KMS-11 (cell line): ENCODE results near the gene TICRR.

Source experiments
- H2AFZ ChIP-seq: fragments of 200-600 bp; sonication (generic); 2 replicates; pipeline ENCODE4 v1.6.1; 2016; ENCODE audit warnings: antibody characterized with exemption, mixed run types, low read depth
- H3K27ac ChIP-seq: fragments of 200-600 bp; sonication (generic); 2 replicates; pipeline ENCODE4 v1.6.1; 2016; ENCODE audit warnings: mild to moderate bottlenecking, mixed run types
- H3K27me3 ChIP-seq: fragments of 200-600 bp; sonication (generic); 2 replicates; pipeline ENCODE4 v1.6.1; 2017; ENCODE audit warnings: mild to moderate bottlenecking, low read depth, mixed run types, moderate library complexity; ENCODE audit not compliant: insufficient read depth
- H3K36me3 ChIP-seq: fragments of 200-600 bp; sonication (generic); 2 replicates; pipeline ENCODE4 v1.6.1; 2017; ENCODE audit warnings: mild to moderate bottlenecking, mixed run types; ENCODE audit not compliant: insufficient read depth
- H3K4me1 ChIP-seq: fragments of 200-600 bp; sonication (generic); 2 replicates; pipeline ENCODE4 v1.6.1; 2016; ENCODE audit warnings: mild to moderate bottlenecking, low read depth, mixed run types; ENCODE audit not compliant: poor library complexity, severe bottlenecking
- H3K4me2 ChIP-seq: fragments of 200-600 bp; sonication (generic); 2 replicates; pipeline ENCODE4 v1.7.0; 2016; ENCODE audit warnings: mild to moderate bottlenecking, mixed run types
- H3K4me3 ChIP-seq: fragments of 200-600 bp; sonication (generic); IDR thresholded peaks from 2 replicates; pipeline ENCODE4 v1.6.1; 2017; ENCODE audit warnings: low read depth, low read length, mixed read lengths; ENCODE audit not compliant: insufficient read depth
- H3K79me2 ChIP-seq: fragments of 200-600 bp; sonication (generic); 2 replicates; pipeline ENCODE4 v1.6.1; 2016; ENCODE audit warnings: low read depth, mixed run types; ENCODE audit not compliant: insufficient read depth
- H3K9ac ChIP-seq: fragments of 200-600 bp; sonication (generic); 2 replicates; pipeline ENCODE4 v1.6.1; 2016; ENCODE audit warnings: mild to moderate bottlenecking, mixed run types
- H4K20me1 ChIP-seq: fragments of 200-600 bp; sonication (generic); 2 replicates; pipeline ENCODE4 v1.6.1; 2016; ENCODE audit warnings: mild to moderate bottlenecking, mixed run types; ENCODE audit not compliant: insufficient read depth
- TF ChIP-seq, protein P1 (sequence below): fragments of 200-600 bp; sonication (generic); conservative IDR thresholded peaks from 2 replicates; pipeline ENCODE4 v1.6.1; 2017; ENCODE audit warnings: low read depth, mild to moderate bottlenecking, antibody characterized with exemption, low read length, moderate library complexity, mixed read lengths

Gene TICRR

DNA sequence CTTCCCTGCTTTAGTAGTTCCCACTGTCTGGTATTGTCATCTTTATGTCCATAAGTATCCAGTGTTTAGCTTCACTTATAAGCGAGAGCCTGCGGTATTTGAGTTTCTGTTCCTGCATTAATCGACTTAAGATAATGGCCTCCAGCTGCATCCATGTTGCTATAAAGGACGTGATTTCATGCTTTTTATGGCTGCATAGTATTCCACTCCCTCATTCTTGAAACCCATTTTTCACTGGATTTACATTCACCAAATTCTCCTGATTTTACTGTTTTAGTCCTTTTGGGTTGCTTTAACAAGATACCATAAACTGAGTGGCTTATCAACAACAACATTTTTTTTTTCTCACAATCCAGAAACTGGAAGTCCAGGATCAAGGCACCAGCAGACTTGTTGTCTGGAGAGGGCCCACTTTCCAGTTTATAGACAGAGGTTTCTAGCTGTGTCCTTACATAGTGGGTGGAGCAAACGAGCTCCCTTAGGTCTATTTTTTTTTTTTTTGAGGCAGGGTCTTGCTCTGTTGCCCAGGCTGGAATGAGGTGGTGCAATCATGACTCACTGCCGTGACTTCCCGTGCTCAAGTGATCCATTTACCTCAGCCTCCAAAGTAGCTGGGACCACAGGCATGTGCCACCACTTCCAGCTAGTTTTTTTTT lies 6.1 kb upstream of the TICRR start:
- H3K79me2 ChIP-seq, result no peaks in the 10 kb centered on the region
- H3K4me1 ChIP-seq, result no peaks in the 10 kb centered on the region
- H3K36me3 ChIP-seq, result no peaks in the 10 kb centered on the region
- no peak overlapping the region for H2AFZ ChIP-seq
- H3K4me2 ChIP-seq, result no peak overlapping the region
- no peak overlapping the region for H3K4me3 ChIP-seq
- H3K27me3 ChIP-seq, result no peaks in the 10 kb centered on the region
- H3K27ac ChIP-seq, result no peak overlapping the region
- H3K9ac ChIP-seq, result no peak overlapping the region
- TF ChIP-seq, protein P1, sequence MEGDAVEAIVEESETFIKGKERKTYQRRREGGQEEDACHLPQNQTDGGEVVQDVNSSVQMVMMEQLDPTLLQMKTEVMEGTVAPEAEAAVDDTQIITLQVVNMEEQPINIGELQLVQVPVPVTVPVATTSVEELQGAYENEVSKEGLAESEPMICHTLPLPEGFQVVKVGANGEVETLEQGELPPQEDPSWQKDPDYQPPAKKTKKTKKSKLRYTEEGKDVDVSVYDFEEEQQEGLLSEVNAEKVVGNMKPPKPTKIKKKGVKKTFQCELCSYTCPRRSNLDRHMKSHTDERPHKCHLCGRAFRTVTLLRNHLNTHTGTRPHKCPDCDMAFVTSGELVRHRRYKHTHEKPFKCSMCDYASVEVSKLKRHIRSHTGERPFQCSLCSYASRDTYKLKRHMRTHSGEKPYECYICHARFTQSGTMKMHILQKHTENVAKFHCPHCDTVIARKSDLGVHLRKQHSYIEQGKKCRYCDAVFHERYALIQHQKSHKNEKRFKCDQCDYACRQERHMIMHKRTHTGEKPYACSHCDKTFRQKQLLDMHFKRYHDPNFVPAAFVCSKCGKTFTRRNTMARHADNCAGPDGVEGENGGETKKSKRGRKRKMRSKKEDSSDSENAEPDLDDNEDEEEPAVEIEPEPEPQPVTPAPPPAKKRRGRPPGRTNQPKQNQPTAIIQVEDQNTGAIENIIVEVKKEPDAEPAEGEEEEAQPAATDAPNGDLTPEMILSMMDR, result no peak
- no peaks in the 10 kb centered on the region for H4K20me1 ChIP-seq

DNA sequence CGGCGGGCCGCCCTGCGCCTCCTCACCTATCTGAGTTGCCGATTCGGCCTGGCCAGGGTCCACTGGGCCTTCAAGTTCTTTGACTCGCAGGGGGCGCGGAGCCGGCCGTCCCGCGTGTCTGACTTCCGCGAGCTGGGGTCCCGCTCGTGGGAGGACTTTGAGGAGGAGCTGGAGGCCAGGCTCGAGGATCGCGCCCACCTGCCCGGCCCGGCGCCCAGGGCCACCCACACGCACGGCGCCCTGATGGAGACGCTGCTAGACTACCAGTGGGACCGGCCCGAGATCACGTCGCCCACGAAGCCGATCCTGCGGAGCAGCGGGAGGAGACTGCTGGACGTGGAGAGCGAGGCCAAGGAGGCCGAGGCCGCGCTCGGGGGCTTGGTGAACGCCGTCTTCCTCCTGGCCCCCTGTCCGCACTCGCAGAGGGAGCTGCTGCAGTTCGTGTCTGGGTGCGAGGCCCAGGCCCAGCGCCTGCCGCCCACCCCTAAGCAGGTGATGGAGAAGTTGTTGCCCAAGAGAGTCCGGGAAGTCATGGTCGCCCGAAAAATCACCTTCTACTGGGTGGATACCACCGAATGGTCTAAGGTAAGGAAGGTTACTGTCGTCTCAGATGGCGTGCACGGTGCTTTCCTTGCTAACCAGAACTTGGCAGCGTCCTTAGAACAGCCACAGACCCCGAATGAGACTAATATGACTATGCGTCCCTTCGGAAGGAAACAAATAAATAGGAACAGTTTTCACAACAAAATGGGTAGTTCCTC lies 567 bp downstream of the TICRR start:
- peak overlapping the region; percentile 76 for H3K4me2 ChIP-seq
- no peak overlapping the region for H3K4me3 ChIP-seq
- TF ChIP-seq, protein P1, result no peak
- peak overlapping the region; percentile 46 for H3K27ac ChIP-seq
- no peaks in the 10 kb centered on the region for H4K20me1 ChIP-seq
- no peaks in the 10 kb centered on the region for H3K27me3 ChIP-seq
- H3K9ac ChIP-seq, result peak overlapping the region; percentile 74
- H2AFZ ChIP-seq, result peak overlapping the region; percentile 64
- H3K4me1 ChIP-seq, result peaks cover 35% of the 10 kb centered on the region
- H3K79me2 ChIP-seq, result peaks cover 54% of the 10 kb centered on the region
- no peaks in the 10 kb centered on the region for H3K36me3 ChIP-seq

DNA sequence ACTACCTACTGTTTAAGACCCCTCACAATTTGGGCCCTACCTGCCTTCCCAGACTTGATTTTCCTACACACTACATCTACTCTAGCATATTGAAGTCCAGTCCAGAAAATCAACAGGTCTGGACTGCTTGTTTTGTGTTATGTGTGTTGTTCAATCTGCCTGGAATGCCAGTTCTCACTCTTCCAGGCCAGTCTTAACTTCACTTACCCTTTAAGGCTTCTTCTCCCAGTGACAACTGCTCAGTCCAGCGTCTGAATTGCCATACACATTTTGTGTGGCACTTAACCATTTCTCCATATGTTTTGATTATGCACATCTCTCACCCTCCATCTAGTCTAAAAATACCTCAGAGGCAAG lies 1.1 kb downstream of the TICRR start:
- H2AFZ ChIP-seq, result no peak overlapping the region
- no peaks in the 10 kb centered on the region for H3K36me3 ChIP-seq
- H3K27ac ChIP-seq, result no peak overlapping the region
- peaks cover 60% of the 10 kb centered on the region for H3K79me2 ChIP-seq
- H3K4me3 ChIP-seq, result no peak overlapping the region
- H3K27me3 ChIP-seq, result no peaks in the 10 kb centered on the region
- peak overlapping the region; percentile 76 for H3K4me2 ChIP-seq
- H3K9ac ChIP-seq, result peak overlapping the region; percentile 74; the same call in 1 of the 2 replicates
- no peaks in the 10 kb centered on the region for H4K20me1 ChIP-seq
- H3K4me1 ChIP-seq, result peaks cover 41% of the 10 kb centered on the region
- TF ChIP-seq, protein P1, result no peak

DNA sequence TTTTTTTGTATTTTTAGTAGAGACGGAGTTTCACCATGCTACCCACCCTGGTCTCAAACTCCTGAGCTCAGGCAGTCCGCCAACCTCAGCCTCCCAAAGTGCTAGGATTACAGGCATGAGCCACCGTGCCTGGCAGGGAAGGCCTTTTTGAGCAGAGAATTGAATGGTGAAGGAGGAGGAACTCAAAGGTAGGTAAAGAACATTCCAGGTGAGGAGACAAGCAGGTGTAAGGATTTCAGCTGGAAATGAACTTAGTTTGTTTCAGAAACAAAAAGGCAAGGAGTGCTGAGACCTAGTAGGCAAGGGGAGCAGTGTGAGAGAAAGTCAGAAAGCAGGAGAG lies 2.5 kb downstream of the TICRR start:
- no peaks in the 10 kb centered on the region for H4K20me1 ChIP-seq
- no peaks in the 10 kb centered on the region for H3K36me3 ChIP-seq
- TF ChIP-seq, protein P1, result no peak
- H3K9ac ChIP-seq, result no peak overlapping the region
- peaks cover 43% of the 10 kb centered on the region for H3K4me1 ChIP-seq
- H2AFZ ChIP-seq, result no peak overlapping the region
- H3K4me2 ChIP-seq, result peak overlapping the region; percentile 64
- H3K79me2 ChIP-seq, result peaks cover 73% of the 10 kb centered on the region
- H3K27me3 ChIP-seq, result no peaks in the 10 kb centered on the region
- H3K4me3 ChIP-seq, result no peak overlapping the region
- H3K27ac ChIP-seq, result no peak overlapping the region
